ENCODE results near the gene NUDC.
"Not testable (repeated sequence)": the region's sequence is repeated elsewhere in the genome, so short reads cannot be mapped to it uniquely, and the experiment has no call there.

NUDC gene

GRCh38 chr1:26976621-26977510, 55.3 kb downstream of the NUDC start:
- no peak for TF ChIP-seq ZNF274 (IDR thresholded peaks at IDR 0.05; ENCODE audit: low read depth, low read length)
- H3K4me3 ChIP-seq (ENCODE audit: low read length): no peak overlapping the region

GRCh38 chr1:26978901-26979300, 57.4 kb downstream of the NUDC start:
- no peak for TF ChIP-seq ZNF274 (IDR thresholded peaks at IDR 0.05; ENCODE audit: low read depth, low read length)
- H3K4me3 ChIP-seq (ENCODE audit: low read length): no peak overlapping the region

- no peak overlapping the region for H3K4me3 ChIP-seq (ENCODE audit: low read length)
- TF ChIP-seq ZNF274 (IDR thresholded peaks at IDR 0.05; ENCODE audit: low read depth, low read length): no peak
Observed at GRCh38 chr1:26981146-26981846, 59.8 kb downstream of the NUDC start.

- no peak for TF ChIP-seq ZNF274 (IDR thresholded peaks at IDR 0.05; ENCODE audit: low read depth, low read length)
- H3K4me3 ChIP-seq (ENCODE audit: low read length): no peak overlapping the region
Observed at GRCh38 chr1:26983863-26984262, 62.3 kb downstream of the NUDC start.

- no peak overlapping the region for H3K4me3 ChIP-seq (ENCODE audit: low read length)
- no peak for TF ChIP-seq ZNF274 (IDR thresholded peaks at IDR 0.05; ENCODE audit: low read depth, low read length)
Observed at GRCh38 chr1:26984291-26984690, 62.7 kb downstream of the NUDC start.

GRCh38 chr1:26986658-26987057, 65.1 kb downstream of the NUDC start:
- TF ChIP-seq ZNF274 (IDR thresholded peaks at IDR 0.05; ENCODE audit: low read depth, low read length): no peak
- H3K4me3 ChIP-seq (ENCODE audit: low read length): no peak overlapping the region

- H3K4me3 ChIP-seq (ENCODE audit: low read length): not testable (repeated sequence)
Observed at GRCh38 chr1:26989403-26990109, 68.0 kb downstream of the NUDC start.

GRCh38 chr1:26991310-26992116, 70.0 kb downstream of the NUDC start:
- H3K4me3 ChIP-seq (ENCODE audit: low read length): no peak overlapping the region
- TF ChIP-seq ZNF274 (IDR thresholded peaks at IDR 0.05; ENCODE audit: low read depth, low read length): no peak

GRCh38 chr1:26993237-26994019, 71.9 kb downstream of the NUDC start, which contains the start of gene TRNP1:
TSS of gene TRNP1 (plus strand) at chr1:26993692. CDS start at chr1:26993787, 95 bp downstream.
- H3K4me3 ChIP-seq (ENCODE audit: low read length): peak within 1 kb of the TSS; percentile 53; the same call in 1 of the 2 replicates
- TF ChIP-seq ZNF274 (IDR thresholded peaks at IDR 0.05; ENCODE audit: low read depth, low read length): no peak

GRCh38 chr1:26994020-26994786, 72.7 kb downstream of the NUDC start:
- TF ChIP-seq ZNF274 (IDR thresholded peaks at IDR 0.05; ENCODE audit: low read depth, low read length): no peak
- peak overlapping the region; percentile 53; the same call in 1 of the 2 replicates for H3K4me3 ChIP-seq (ENCODE audit: low read length)

- no peak overlapping the region for H3K4me3 ChIP-seq (ENCODE audit: low read length)
- TF ChIP-seq ZNF274 (IDR thresholded peaks at IDR 0.05; ENCODE audit: low read depth, low read length): no peak
Observed at GRCh38 chr1:26994787-26995517, 73.4 kb downstream of the NUDC start.

- no peak overlapping the region for H3K4me3 ChIP-seq (ENCODE audit: low read length)
- no peak for TF ChIP-seq ZNF274 (IDR thresholded peaks at IDR 0.05; ENCODE audit: low read depth, low read length)
Observed at GRCh38 chr1:26996024-26996423, 74.5 kb downstream of the NUDC start.
